GM21526 (cell line): ENCODE data around the gene FAM234A.
"Not testable (repeated sequence)": the region's sequence is repeated elsewhere in the genome, so short reads cannot be mapped to it uniquely, and the experiment has no call there.

Experiments
- ATAC-seq: cut with Tn5 transposase; IDR thresholded peaks from one replicate; pipeline ENCODE4 v1.9.1; 2021; ENCODE audit warnings: moderate library complexity; ENCODE audit not compliant: unreplicated experiment, low FRiP score

The FAM234A gene

GRCh38 chr16:234468-235305, at the start of gene FAM234A:
Gene FAM234A, plus strand, starts transcription at chr16:234821. Its CDS starts 19,593 bp downstream, at chr16:254414.
- peak; percentile 73 for ATAC-seq

GRCh38 chr16:185213-185612, 49.4 kb upstream of the FAM234A start:
- ATAC-seq: no peak

- no peak for ATAC-seq
Observed at GRCh38 chr16:185691-186090, 48.9 kb upstream of the FAM234A start.

GRCh38 chr16:187330-187729, 47.3 kb upstream of the FAM234A start:
- ATAC-seq: no peak

- no peak for ATAC-seq
Observed at GRCh38 chr16:188674-189073, 45.9 kb upstream of the FAM234A start.

- no peak for ATAC-seq
Observed at GRCh38 chr16:189604-190186, 44.9 kb upstream of the FAM234A start.

GRCh38 chr16:191831-192230, 42.8 kb upstream of the FAM234A start:
- no peak for ATAC-seq

- no peak for ATAC-seq
Observed at GRCh38 chr16:192686-193085, 41.9 kb upstream of the FAM234A start.

- no peak for ATAC-seq
Observed at GRCh38 chr16:193441-193840, 41.2 kb upstream of the FAM234A start.

GRCh38 chr16:194516-194915, 40.1 kb upstream of the FAM234A start:
- ATAC-seq: no peak

GRCh38 chr16:200388-200787, 34.2 kb upstream of the FAM234A start:
- no peak for ATAC-seq

GRCh38 chr16:203246-203645, 31.4 kb upstream of the FAM234A start:
- ATAC-seq: no peak

GRCh38 chr16:204046-204445, 30.6 kb upstream of the FAM234A start:
- ATAC-seq: not testable (repeated sequence)

- ATAC-seq: not testable (repeated sequence)
Observed at GRCh38 chr16:209359-209758, 25.3 kb upstream of the FAM234A start.

GRCh38 chr16:211631-212180, 22.9 kb upstream of the FAM234A start:
- not testable (repeated sequence) for ATAC-seq

- ATAC-seq: no peak
Observed at GRCh38 chr16:212999-213398, 21.6 kb upstream of the FAM234A start.

- no peak for ATAC-seq
Observed at GRCh38 chr16:220021-220420, 14.6 kb upstream of the FAM234A start.

- ATAC-seq: no peak
Observed at GRCh38 chr16:228151-228851, 6.3 kb upstream of the FAM234A start.

- ATAC-seq: peak; percentile 68
Observed at GRCh38 chr16:228852-229730, 5.5 kb upstream of the FAM234A start, which contains the start of gene LUC7L. Gene LUC7L, minus strand, starts transcription at chr16:229449. Its CDS starts 110 bp downstream, at chr16:229339.

- ATAC-seq: no peak
Observed at GRCh38 chr16:229731-230281, 4.8 kb upstream of the FAM234A start.
